Ectodermal cell (in vitro differentiated cells): ENCODE data around the gene LKAAEAR1.

Experiments used
- H3K27ac ChIP-seq: 2 replicates; pipeline ENCODE4 v1.7.0; 2013; ENCODE audit warnings: mild to moderate bottlenecking, low read depth, low read length; ENCODE audit not compliant: insufficient read depth, poor library complexity, severe bottlenecking
- H3K27me3 ChIP-seq: 2 replicates; pipeline ENCODE4 v1.7.0; 2013; ENCODE audit warnings: mild to moderate bottlenecking, low read length; ENCODE audit not compliant: insufficient read depth, control insufficient read depth, poor library complexity, severe bottlenecking
- H3K36me3 ChIP-seq: one replicate; pipeline ENCODE4 v1.7.0; 2013; ENCODE audit warnings: low read length; ENCODE audit not compliant: control insufficient read depth, insufficient read depth
- H3K4me1 ChIP-seq: one replicate; pipeline ENCODE4 v1.7.0; 2013; ENCODE audit warnings: low read length; ENCODE audit not compliant: control insufficient read depth, insufficient read depth
- H3K4me3 ChIP-seq: 2 replicates; pipeline ENCODE4 v1.7.0; 2013; ENCODE audit warnings: low read depth, low read length, control low read depth; ENCODE audit not compliant: insufficient read depth
- H3K9me3 ChIP-seq: 2 replicates; pipeline ENCODE4 v1.7.0; 2013; ENCODE audit warnings: mild to moderate bottlenecking, low read length, moderate library complexity; ENCODE audit not compliant: control insufficient read depth
- WGBS, 2 experiments: methylation state at CpG; one replicate each; pipeline ENCODE4 v1.1.7; 2013; ENCODE audit warnings: missing lambda C conversion rate in 2 of 2; 5-methylcytosine and 5-hydroxymethylcytosine counted together

LKAAEAR1 gene

DNA sequence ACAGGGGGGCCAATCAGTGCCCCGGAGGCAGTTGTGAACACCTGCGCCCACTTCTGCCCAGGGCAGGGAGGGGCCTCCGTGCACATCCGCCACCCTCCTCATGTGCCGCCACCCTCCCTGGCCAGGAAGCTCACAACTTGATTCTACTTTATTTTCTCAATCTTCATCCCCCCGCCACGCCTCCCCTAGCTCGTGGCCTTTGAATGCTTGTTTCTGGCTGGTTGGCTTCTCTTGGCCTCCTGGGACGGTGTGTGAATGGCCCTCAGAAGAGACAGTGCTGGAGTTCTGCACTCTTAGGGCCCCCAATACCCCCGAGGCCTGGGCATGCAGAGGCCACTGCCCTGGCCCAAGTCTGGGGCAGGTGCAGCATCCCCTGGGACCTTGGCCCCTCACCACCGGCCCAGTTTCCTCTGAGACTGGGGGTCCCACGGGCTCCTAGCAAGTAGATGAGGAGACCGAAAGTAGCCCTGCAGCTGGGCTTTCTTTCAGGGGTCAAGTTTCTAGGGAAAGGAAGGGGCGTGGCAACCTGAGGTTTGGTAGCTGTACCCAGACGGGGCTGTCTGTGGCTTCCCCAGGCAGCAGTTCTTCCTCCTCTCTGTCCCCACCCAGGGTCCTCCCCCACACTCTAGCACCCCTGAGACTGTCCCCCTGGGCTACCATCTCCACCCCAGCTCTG is 6.2 kb downstream of the LKAAEAR1 start:
- H3K9me3 ChIP-seq: no peaks in the 10 kb centered on the region
- H3K27ac ChIP-seq: no peak overlapping the region
- H3K36me3 ChIP-seq: no peaks in the 10 kb centered on the region
- peaks cover 33% of the 10 kb centered on the region for H3K4me1 ChIP-seq
- H3K4me3 ChIP-seq: no peak overlapping the region
- H3K27me3 ChIP-seq: peaks cover 31% of the 10 kb centered on the region
- 81 to 82% methylated on average over 15 of the region's 15 CpGs for WGBS, 2 experiments

DNA sequence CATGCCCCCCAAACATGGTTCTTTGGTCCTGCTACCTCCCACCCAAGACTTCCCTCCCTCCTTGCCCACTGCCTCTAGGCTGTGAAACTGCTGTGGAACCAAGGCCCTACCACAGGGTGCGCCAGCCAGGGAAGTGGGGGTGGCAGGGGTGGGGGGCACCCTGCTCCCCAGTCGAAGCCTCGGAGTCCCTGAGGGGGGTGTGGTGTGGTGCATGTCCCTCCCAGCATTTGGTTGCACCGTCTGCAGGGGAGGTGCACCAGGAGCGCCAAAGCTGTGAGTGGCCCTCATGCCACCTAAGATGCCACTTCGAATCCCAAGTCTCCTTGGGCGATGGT is 6.7 kb downstream of the LKAAEAR1 start:
- Histone ChIP-seq H3K36me3 (no peaks in the 10 kb centered on the region), H3K27ac (no peak overlapping the region), H3K9me3 (no peaks in the 10 kb centered on the region), H3K27me3 (peaks cover 26% of the 10 kb centered on the region), H3K4me1 (peaks cover 31% of the 10 kb centered on the region), H3K4me3 (no peak overlapping the region)
- WGBS, 2 experiments: 94 to 96% methylated on average over 7 of the region's 7 CpGs

GRCh38 chr20:64077094-64077493 is 7.1 kb downstream of the LKAAEAR1 start:
- Histone ChIP-seq H3K4me1 (peaks cover 27% of the 10 kb centered on the region), H3K27me3 (peaks cover 22% of the 10 kb centered on the region), H3K27ac (no peak overlapping the region), H3K36me3 (no peaks in the 10 kb centered on the region), H3K9me3 (no peaks in the 10 kb centered on the region), H3K4me3 (no peak overlapping the region)
- 94 to 95% methylated on average over 8 of the region's 8 CpGs for WGBS, 2 experiments

DNA sequence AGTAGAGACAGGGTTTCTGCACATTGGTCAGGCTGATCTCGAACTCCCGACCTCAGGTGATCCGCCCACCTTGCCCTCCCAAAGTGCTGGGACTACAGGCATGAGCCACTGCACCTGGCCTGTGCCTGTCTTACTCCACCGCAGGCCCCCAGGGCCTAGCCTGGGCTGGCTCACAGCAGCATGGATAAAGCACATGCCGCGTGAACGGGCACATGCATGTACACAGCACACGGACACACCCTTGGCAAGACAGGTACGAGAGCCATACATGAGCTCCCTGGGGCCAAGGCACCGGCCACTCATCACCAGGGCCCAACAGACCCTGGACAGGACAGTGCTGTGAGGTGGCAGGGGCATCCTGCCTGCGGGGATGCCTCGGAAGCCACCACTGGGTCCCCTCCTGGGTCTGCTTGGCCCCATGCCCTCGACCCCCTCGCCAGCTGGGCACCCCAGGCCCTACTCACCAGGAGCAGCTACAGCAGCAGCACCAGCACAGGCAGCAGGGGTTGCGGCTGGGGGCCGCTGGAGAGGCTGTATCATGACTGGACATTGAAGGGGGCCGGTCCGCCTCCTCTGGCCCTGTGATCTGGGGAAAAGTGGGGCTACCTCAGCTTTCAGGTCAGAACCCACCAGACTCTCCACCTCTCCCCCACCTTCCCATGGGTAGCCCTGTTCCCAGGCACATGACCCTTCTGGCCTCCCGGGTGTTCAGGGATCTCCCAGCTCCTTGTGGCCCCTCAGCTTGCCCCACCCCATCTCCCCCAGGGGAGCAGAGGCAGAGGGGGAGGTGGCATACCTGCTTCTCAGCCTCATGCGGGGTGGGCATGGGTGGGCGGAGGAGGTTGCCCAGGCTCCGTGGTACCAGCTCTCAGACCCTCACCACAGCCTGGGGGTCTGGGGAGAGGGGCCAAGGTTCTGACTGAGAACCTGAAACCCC is 7.9 kb downstream of the LKAAEAR1 start:
- Histone ChIP-seq H3K36me3 (no peaks in the 10 kb centered on the region), H3K4me1 (peaks cover 24% of the 10 kb centered on the region), H3K27ac (no peak overlapping the region), H3K27me3 (peaks cover 14% of the 10 kb centered on the region), H3K9me3 (no peaks in the 10 kb centered on the region), H3K4me3 (no peak overlapping the region)
- 94 to 95% methylated on average over 22 of the region's 22 CpGs for WGBS, 2 experiments

DNA sequence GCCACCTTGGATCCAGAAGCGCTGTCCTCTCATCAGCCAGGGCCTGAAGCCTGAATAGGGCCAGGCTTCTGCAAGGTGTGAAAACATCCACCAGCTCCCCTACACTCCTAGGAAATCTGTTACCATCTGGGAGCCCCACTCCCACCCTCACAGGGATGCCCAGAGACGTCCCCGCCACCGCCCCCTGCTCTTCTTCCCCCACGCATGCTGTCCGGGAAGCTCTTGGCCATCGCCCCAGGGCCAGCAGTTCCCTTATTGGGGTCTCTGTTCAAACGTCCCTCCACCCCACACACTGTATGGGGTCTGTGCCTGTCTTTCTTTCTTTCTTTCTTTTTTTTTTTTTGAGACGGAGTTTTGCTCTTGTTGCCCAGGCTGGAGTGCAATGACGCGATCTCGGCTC is 8.6 kb downstream of the LKAAEAR1 start:
- WGBS, 2 experiments: 90 to 92% methylated on average over 12 of the region's 12 CpGs
- no peak overlapping the region for H3K4me3 ChIP-seq
- H3K27me3 ChIP-seq: peaks cover 6% of the 10 kb centered on the region
- no peak overlapping the region for H3K27ac ChIP-seq
- H3K4me1 ChIP-seq: peaks cover 17% of the 10 kb centered on the region
- no peaks in the 10 kb centered on the region for H3K9me3 ChIP-seq
- no peaks in the 10 kb centered on the region for H3K36me3 ChIP-seq

GRCh38 chr20:64074963-64075362 is 9.2 kb downstream of the LKAAEAR1 start:
- peaks cover 16% of the 10 kb centered on the region for H3K4me1 ChIP-seq
- no peaks in the 10 kb centered on the region for H3K36me3 ChIP-seq
- H3K27ac ChIP-seq: no peak overlapping the region
- no peaks in the 10 kb centered on the region for H3K9me3 ChIP-seq
- peaks cover under 1% of the 10 kb centered on the region for H3K27me3 ChIP-seq
- no peak overlapping the region for H3K4me3 ChIP-seq
- WGBS, 2 experiments: 94 to 96% methylated on average over 8 of the region's 8 CpGs

DNA sequence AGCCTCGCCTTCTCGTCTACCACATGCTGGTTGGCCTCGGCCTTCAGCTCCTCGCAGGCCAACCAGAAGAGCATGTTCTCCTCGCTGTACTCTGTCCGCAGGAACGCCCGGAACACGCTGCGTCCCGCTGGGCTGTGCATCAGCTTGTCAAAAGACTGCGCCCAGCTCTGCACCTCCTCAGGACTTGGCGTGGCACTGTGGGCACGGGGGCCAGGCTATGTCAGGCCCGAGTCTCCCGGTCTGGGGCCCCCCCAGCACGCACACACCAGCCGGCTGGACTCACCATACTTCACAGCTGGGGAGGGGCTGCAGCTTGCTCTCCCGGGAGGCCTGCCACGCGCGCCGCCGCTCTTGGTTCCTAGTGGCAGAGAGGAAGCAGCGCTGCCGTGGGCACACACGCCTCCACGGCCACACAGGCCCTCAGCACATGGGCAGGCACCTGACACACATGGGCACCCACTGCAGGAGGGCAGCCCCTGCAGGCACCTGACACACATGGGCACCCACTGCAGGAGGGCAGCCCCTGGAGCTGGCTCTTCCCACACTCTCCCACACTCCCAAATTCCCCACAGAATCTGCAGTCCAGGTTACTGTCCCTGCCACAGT is 9.9 kb downstream of the LKAAEAR1 start:
- no peak overlapping the region for H3K27ac ChIP-seq
- H3K4me3 ChIP-seq: no peak overlapping the region
- 94 to 95% methylated on average over 28 of the region's 28 CpGs for WGBS, 2 experiments
- H3K36me3 ChIP-seq: no peaks in the 10 kb centered on the region
- H3K9me3 ChIP-seq: no peaks in the 10 kb centered on the region
- peaks cover 15% of the 10 kb centered on the region for H3K4me1 ChIP-seq
- no peaks in the 10 kb centered on the region for H3K27me3 ChIP-seq

- H3K9me3 ChIP-seq: no peaks in the 10 kb centered on the region
- H3K27me3 ChIP-seq: no peaks in the 10 kb centered on the region
- WGBS, 2 experiments: 93 to 94% methylated on average over 37 of the region's 37 CpGs
- no peak overlapping the region for H3K4me3 ChIP-seq
- H3K27ac ChIP-seq: no peak overlapping the region
- H3K36me3 ChIP-seq: no peaks in the 10 kb centered on the region
- peaks cover 9% of the 10 kb centered on the region for H3K4me1 ChIP-seq
Measured at GRCh38 chr20:64073476-64074183, 10.6 kb downstream of the LKAAEAR1 start.

DNA sequence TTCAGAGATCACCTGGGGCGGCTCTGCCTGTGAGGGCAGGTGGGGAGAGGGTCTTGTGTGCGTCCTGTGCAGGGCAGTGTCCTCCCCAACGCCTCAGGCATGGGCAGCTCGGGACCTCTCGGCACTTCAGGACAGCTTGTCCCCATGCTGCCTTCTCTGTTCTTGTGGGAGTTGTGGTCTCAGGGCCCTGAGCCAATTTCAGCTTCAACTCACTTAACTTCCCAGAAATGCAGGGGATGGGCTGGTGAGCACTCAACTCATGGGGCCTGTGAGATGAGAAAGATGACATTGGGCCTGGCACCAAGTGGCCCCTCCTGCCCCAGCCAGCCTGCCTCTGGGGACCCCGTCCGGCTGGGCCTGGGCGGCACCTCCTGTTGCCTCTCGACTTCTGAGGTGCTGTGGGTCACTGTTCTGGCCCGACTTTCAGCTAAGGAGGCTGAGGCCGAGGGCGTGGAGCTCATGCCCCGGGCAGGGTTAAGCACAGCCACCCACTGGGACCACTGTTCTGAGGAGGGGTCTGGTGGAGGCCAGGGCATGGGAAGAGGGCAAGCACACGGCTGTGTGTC is 11.6 kb downstream of the LKAAEAR1 start:
- Histone ChIP-seq H3K4me1 (no peaks in the 10 kb centered on the region), H3K9me3 (no peaks in the 10 kb centered on the region), H3K4me3 (no peak overlapping the region), H3K27me3 (no peaks in the 10 kb centered on the region), H3K27ac (no peak overlapping the region), H3K36me3 (no peaks in the 10 kb centered on the region)
- 92 to 94% methylated on average over 14 of the region's 14 CpGs for WGBS, 2 experiments
